ENCODE results near the gene C6orf62. TPM values are rescaled to one million over a fixed set of nuclear protein-coding genes. Genes with fewer than 3 reads are reported as not detected.
A peak's percentile ranks its signal among the peaks of the same experiment; 100 is the strongest.
"Not testable (repeated sequence)": the region's sequence is repeated elsewhere in the genome, so short reads cannot be mapped to it uniquely, and the experiment has no call there.

C6orf62 gene
- 63.0 TPM for total RNA-seq

- ATAC-seq = no peak
Measured at GRCh38 chr6:24719125-24719971, at the start of gene C6orf62. C6orf62 (minus strand) TSS chr6:24719154; CDS start chr6:24718668, 486 bp downstream.

- ATAC-seq = no peak
Measured at GRCh38 chr6:24768361-24768760, 49.4 kb upstream of the C6orf62 start.

GRCh38 chr6:24766680-24767462, 47.9 kb upstream of the C6orf62 start:
- peak; percentile 64 for ATAC-seq

GRCh38 chr6:24765968-24766367, 47.0 kb upstream of the C6orf62 start:
- ATAC-seq = not testable (repeated sequence)

GRCh38 chr6:24764833-24765828, 46.2 kb upstream of the C6orf62 start:
- ATAC-seq = not testable (repeated sequence)

GRCh38 chr6:24763578-24763977, 44.6 kb upstream of the C6orf62 start:
- ATAC-seq = no peak

- no peak for ATAC-seq
Measured at GRCh38 chr6:24761851-24762250, 42.9 kb upstream of the C6orf62 start.

GRCh38 chr6:24761193-24761835, 42.4 kb upstream of the C6orf62 start:
- ATAC-seq = peak; percentile 46

- ATAC-seq = no peak
Measured at GRCh38 chr6:24760210-24760609, 41.3 kb upstream of the C6orf62 start.

- ATAC-seq = no peak
Measured at GRCh38 chr6:24759718-24760117, 40.8 kb upstream of the C6orf62 start.

GRCh38 chr6:24757611-24758010, 38.7 kb upstream of the C6orf62 start:
- ATAC-seq = no peak

GRCh38 chr6:24755279-24755678, 36.3 kb upstream of the C6orf62 start:
- no peak for ATAC-seq

GRCh38 chr6:24754378-24754777, 35.4 kb upstream of the C6orf62 start:
- not testable (repeated sequence) for ATAC-seq

- no peak for ATAC-seq
Measured at GRCh38 chr6:24753545-24753944, 34.6 kb upstream of the C6orf62 start.

GRCh38 chr6:24752917-24753492, 34.1 kb upstream of the C6orf62 start:
- ATAC-seq = no peak

GRCh38 chr6:24752503-24752902, 33.5 kb upstream of the C6orf62 start:
- no peak for ATAC-seq

GRCh38 chr6:24750878-24751277, 31.9 kb upstream of the C6orf62 start:
- not testable (repeated sequence) for ATAC-seq

GRCh38 chr6:24749297-24749696, 30.3 kb upstream of the C6orf62 start:
- ATAC-seq = no peak

- no peak for ATAC-seq
Measured at GRCh38 chr6:24744911-24745310, 26.0 kb upstream of the C6orf62 start.

GRCh38 chr6:24743944-24744335, 25.0 kb upstream of the C6orf62 start:
- ATAC-seq = no peak

GRCh38 chr6:24743265-24743943, 24.4 kb upstream of the C6orf62 start:
- peak; percentile 97 for ATAC-seq

Data from esophagus mucosa (tissue), 1 donor.